PC-3 (cell line): ENCODE data around the gene ARNT2. TPM values are rescaled to one million over a fixed set of nuclear protein-coding genes. Genes with fewer than 3 reads are reported as not detected.
A peak's percentile ranks its signal among the peaks of the same experiment; 100 is the strongest.

Source experiments
- ATAC-seq: fragments of 200-7000 bp; cut with Tn5 transposase; 2 replicates; pipeline ENCODE4 v1.9.1; 2020; ENCODE audit warnings: mild to moderate bottlenecking, moderate library complexity
- BruUV-seq: library from RNA; stranded (reverse); fragments of 400-500 nt; replicated peaks from 2 replicates; lab custom pipeline; 2021; lab: Mats Ljungman, UMichigan
- CTCF ChIA-PET: fragments of 300-600 bp; sonication (Branson Sonifier 250); formaldehyde crosslinking; loops from one replicate; lab custom pipeline; 2022; ENCODE audit warnings: antibody characterized with exemption; lab: Charles Lee
- POLR2A ChIA-PET: fragments of 300-600 bp; sonication (Branson Sonifier 250); formaldehyde crosslinking; loops from one replicate; lab custom pipeline; 2022; ENCODE audit warnings: antibody characterized with exemption; ENCODE audit not compliant: unreplicated experiment; lab: Charles Lee
- DNase-seq: peaks from one replicate; pipeline ENCODE4 v3.0.0-alpha.2; 2015
- H2AFZ ChIP-seq: fragments of 300-600 bp; sonication (generic); 2 replicates; pipeline ENCODE4 v1.6.0; 2016; ENCODE audit warnings: antibody characterized with exemption, low read length
- H3F3A ChIP-seq: fragments of 300-600 bp; sonication (generic); one replicate; pipeline ENCODE4 v1.6.0; 2017; ENCODE audit warnings: antibody characterized with exemption, low read length, control low read depth, mild to moderate bottlenecking; ENCODE audit not compliant: unreplicated experiment
- H3K27ac ChIP-seq: fragments of 300-600 bp; sonication (generic); 2 replicates; pipeline ENCODE4 v1.5.1; 2016; ENCODE audit warnings: mild to moderate bottlenecking, low read length
- H3K27me3 ChIP-seq: fragments of 300-600 bp; sonication (generic); 2 replicates; pipeline ENCODE4 v1.6.1; 2016; ENCODE audit warnings: low read length, mixed read lengths
- H3K36me3 ChIP-seq: fragments of 300-600 bp; sonication (generic); 2 replicates; pipeline ENCODE4 v1.6.1; 2016; ENCODE audit warnings: low read depth, mixed run types, low read length, mixed read lengths
- H3K4me1 ChIP-seq: fragments of 300-600 bp; sonication (generic); 2 replicates; pipeline ENCODE4 v1.5.1; 2016; ENCODE audit warnings: low read length; ENCODE audit not compliant: insufficient read depth
- H3K4me2 ChIP-seq: fragments of 300-600 bp; sonication (generic); 2 replicates; pipeline ENCODE4 v1.6.0; 2016; ENCODE audit warnings: low read length
- H3K4me3 ChIP-seq: fragments of 300-600 bp; sonication (generic); 2 replicates; pipeline ENCODE4 v1.5.1; 2016; ENCODE audit warnings: mild to moderate bottlenecking, low read length, mixed read lengths
- H3K79me2 ChIP-seq: fragments of 300-600 bp; sonication (generic); 2 replicates; pipeline ENCODE4 v1.6.1; 2017; ENCODE audit warnings: low read length, mixed read lengths
- H3K9ac ChIP-seq: fragments of 300-600 bp; sonication (generic); 2 replicates; pipeline ENCODE4 v1.6.0; 2016; ENCODE audit warnings: mild to moderate bottlenecking, low read length
- H3K9me2 ChIP-seq: fragments of 300-600 bp; sonication (generic); replicated peaks from 2 replicates; pipeline ENCODE4 v1.6.1; 2016; ENCODE audit warnings: mixed run types, low read length, mixed read lengths
- H3K9me3 ChIP-seq: fragments of 300-600 bp; sonication (generic); 2 replicates; pipeline ENCODE4 v1.6.1; 2016; ENCODE audit warnings: low read length, mixed read lengths
- H4K20me1 ChIP-seq: fragments of 300-600 bp; sonication (generic); 2 replicates; pipeline ENCODE4 v1.6.1; 2016; ENCODE audit warnings: low read length, mixed read lengths
- CTCF ChIP-seq: fragments of 300-600 bp; sonication (generic); conservative IDR thresholded peaks from 2 replicates; pipeline ENCODE4 v1.5.1; 2017; ENCODE audit warnings: antibody characterized with exemption, low read depth, mild to moderate bottlenecking, low read length
- EZH2 ChIP-seq: fragments of 300-600 bp; sonication (generic); IDR thresholded peaks from one replicate; pipeline ENCODE4 v1.6.1; 2017; ENCODE audit warnings: antibody characterized with exemption, mild to moderate bottlenecking, low read length; ENCODE audit not compliant: unreplicated experiment
- EZH2phosphoT487 ChIP-seq: fragments of 300-600 bp; sonication (generic); IDR thresholded peaks from 2 replicates; pipeline ENCODE4 v1.6.1; 2018; ENCODE audit warnings: mild to moderate bottlenecking, antibody characterized with exemption, low read length, borderline replicate concordance
- intact Hi-C: fragments of 100-400 bp; cut with micrococcal nuclease; formaldehyde crosslinking; loops from 2 replicates; pipeline ENCODE4 v1.9.0; 2023
- total RNA-seq: library from RNA; depleted of rRNA; stranded (reverse); fragments of >200 nt; gene quantifications from 2 replicates; pipeline ENCODE4 v1.2.3, GENCODE V29; 2014

ARNT2 gene
- total RNA-seq, 1 experiment from 2014 or later, result 0.11 TPM

DNA sequence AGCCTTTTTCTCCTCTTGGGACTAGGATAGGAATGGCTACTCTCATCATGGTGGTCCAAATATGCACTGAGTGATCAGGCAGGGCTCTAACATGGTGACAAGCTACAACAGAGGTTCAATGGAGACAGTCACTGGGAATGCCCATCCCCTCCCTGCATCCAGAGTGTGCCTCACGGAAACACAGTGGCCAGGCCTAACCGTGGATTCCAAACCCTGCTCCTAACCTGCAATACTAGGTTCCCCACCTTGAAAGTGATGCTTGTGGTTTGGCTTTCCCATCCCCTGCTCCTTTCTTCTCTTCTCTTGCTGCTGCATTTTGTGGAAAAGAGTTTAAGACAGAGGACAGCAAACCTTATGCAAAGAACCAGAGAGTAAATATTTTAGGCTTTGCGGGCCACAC lies 216.0 kb downstream of the ARNT2 start:
- Histone ChIP-seq H3K27ac (peak overlapping the region; percentile 60), H3K9ac (no peak overlapping the region), H3K79me2 (no peaks in the 10 kb centered on the region), H3K4me1 (peaks cover 16% of the 10 kb centered on the region; the same call in 1 of the 2 replicates), H3K4me3 (no peak overlapping the region), H4K20me1 (no peaks in the 10 kb centered on the region), H2AFZ (no peak overlapping the region), H3K36me3 (no peaks in the 10 kb centered on the region), H3K9me3 (peaks cover 17% of the 10 kb centered on the region; the same call in 1 of the 2 replicates), H3K9me2 (no peaks in the 10 kb centered on the region), H3K4me2 (no peak overlapping the region), H3K27me3 (no peaks in the 10 kb centered on the region), H3F3A (no peaks in the 10 kb centered on the region)
- ChIA-PET CTCF (no interaction called here), POLR2A (no interaction called here)
- TF ChIP-seq CTCF (no peak), EZH2 (no peak), EZH2phosphoT487 (no peak)
- BruUV-seq, result no TSS peak
- ATAC-seq, result no peak
- intact Hi-C loops, result no loop called here
- no peak for DNase-seq

GRCh38 chr15:80620931-80621330 lies 216.7 kb downstream of the ARNT2 start:
- CTCF ChIA-PET, result no interaction called here
- ATAC-seq, result peak; percentile 46
- peak; percentile 69 for DNase-seq
- TF ChIP-seq EZH2phosphoT487 (no peak), EZH2 (no peak), CTCF (no peak)
- H3K27ac ChIP-seq, result peak overlapping the region; percentile 60
- no peaks in the 10 kb centered on the region for H3K36me3 ChIP-seq
- H3K79me2 ChIP-seq, result no peaks in the 10 kb centered on the region
- H3K4me2 ChIP-seq, result no peak overlapping the region
- no peaks in the 10 kb centered on the region for H4K20me1 ChIP-seq
- H3K4me1 ChIP-seq, result peaks cover 16% of the 10 kb centered on the region; the same call in 1 of the 2 replicates
- intact Hi-C loops, result no loop called here
- BruUV-seq, result no TSS peak
- H3K9me3 ChIP-seq, result peaks cover 17% of the 10 kb centered on the region; the same call in 1 of the 2 replicates
- H2AFZ ChIP-seq, result no peak overlapping the region; the same call in 1 of the 2 replicates
- no peaks in the 10 kb centered on the region for H3K9me2 ChIP-seq
- POLR2A ChIA-PET, result no interaction called here
- H3F3A ChIP-seq, result no peaks in the 10 kb centered on the region
- no peak overlapping the region for H3K4me3 ChIP-seq
- H3K27me3 ChIP-seq, result no peaks in the 10 kb centered on the region
- H3K9ac ChIP-seq, result peak overlapping the region; percentile 11; the same call in 1 of the 2 replicates

DNA sequence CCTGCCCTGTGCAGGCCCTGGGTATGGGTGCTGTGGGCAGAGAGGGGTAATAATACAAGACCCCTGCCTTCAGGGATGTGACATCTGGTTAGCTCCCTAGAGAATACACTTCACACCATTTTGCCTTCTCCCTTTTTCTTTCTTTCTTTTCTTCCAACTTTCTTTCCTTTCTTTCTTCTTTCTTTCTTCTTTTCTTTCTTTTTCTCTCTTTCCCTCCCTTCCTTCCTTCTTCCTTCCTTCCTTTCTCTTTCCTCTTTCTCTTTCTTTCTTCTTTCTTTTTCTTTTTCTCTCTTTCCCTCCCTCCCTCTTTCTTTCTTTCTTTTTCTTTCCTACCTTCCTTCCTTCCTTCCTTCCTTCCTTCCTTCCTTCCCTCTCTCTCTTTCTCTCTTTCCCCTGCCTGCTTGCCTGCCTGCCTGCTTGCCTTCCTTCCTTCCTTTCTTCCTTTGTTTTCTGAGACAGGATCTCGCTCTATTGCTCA lies 222.5 kb downstream of the ARNT2 start:
- ATAC-seq, result no peak
- Histone ChIP-seq H2AFZ (no peak overlapping the region), H3K4me3 (no peak overlapping the region), H4K20me1 (no peaks in the 10 kb centered on the region), H3K27me3 (no peaks in the 10 kb centered on the region), H3K36me3 (no peaks in the 10 kb centered on the region), H3K9me3 (peaks cover 17% of the 10 kb centered on the region; the same call in 1 of the 2 replicates), H3K4me2 (no peak overlapping the region), H3K79me2 (no peaks in the 10 kb centered on the region), H3K9me2 (no peaks in the 10 kb centered on the region), H3K4me1 (no peaks in the 10 kb centered on the region), H3K27ac (no peak overlapping the region), H3F3A (no peaks in the 10 kb centered on the region), H3K9ac (no peak overlapping the region)
- no TSS peak for BruUV-seq
- ChIA-PET POLR2A (no interaction called here), CTCF (no interaction called here)
- intact Hi-C loops, result no loop called here
- TF ChIP-seq EZH2phosphoT487 (no peak), CTCF (no peak), EZH2 (no peak)
- no peak for DNase-seq
